Globus pallidus (tissue), 1 donor: ENCODE measurements around the gene TRAIP.
A peak's percentile ranks its signal among the peaks of the same experiment; 100 is the strongest.
"Not testable (repeated sequence)": the region's sequence is repeated elsewhere in the genome, so short reads cannot be mapped to it uniquely, and the experiment has no call there.

Experiments used
- DNase-seq: peaks from one replicate; pipeline ENCODE4 v3.0.0-alpha.2; 2015; ENCODE audit warnings: low spot score

TRAIP gene, protein sequence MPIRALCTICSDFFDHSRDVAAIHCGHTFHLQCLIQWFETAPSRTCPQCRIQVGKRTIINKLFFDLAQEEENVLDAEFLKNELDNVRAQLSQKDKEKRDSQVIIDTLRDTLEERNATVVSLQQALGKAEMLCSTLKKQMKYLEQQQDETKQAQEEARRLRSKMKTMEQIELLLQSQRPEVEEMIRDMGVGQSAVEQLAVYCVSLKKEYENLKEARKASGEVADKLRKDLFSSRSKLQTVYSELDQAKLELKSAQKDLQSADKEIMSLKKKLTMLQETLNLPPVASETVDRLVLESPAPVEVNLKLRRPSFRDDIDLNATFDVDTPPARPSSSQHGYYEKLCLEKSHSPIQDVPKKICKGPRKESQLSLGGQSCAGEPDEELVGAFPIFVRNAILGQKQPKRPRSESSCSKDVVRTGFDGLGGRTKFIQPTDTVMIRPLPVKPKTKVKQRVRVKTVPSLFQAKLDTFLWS

GRCh38 chr3:49856181-49857005 lies at the start of gene TRAIP:
Gene TRAIP, minus strand, starts transcription at chr3:49856564. Its CDS starts 111 bp downstream, at chr3:49856453.
- DNase-seq, result peak; percentile 93

DNA sequence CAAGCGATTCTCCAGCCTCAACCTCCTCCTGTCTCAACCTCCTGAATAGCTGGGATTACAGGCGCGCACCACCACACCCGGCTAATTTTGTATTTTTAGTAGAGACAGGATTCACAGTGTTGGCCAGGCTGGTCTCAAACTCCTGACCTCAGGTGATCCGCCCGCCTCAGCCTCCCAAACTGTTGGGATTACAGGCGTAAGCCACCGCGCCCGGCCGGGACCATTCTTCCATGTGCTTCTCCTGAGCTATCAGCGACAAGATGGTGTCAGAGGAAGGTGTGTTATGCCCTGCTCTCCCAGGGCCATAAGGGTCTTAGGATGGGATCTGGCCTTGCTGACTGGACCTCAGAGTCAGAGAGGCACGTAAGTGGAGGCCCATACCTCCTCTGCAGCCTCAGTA lies 48.1 kb upstream of the TRAIP start:
- DNase-seq, result not testable (repeated sequence)

DNA sequence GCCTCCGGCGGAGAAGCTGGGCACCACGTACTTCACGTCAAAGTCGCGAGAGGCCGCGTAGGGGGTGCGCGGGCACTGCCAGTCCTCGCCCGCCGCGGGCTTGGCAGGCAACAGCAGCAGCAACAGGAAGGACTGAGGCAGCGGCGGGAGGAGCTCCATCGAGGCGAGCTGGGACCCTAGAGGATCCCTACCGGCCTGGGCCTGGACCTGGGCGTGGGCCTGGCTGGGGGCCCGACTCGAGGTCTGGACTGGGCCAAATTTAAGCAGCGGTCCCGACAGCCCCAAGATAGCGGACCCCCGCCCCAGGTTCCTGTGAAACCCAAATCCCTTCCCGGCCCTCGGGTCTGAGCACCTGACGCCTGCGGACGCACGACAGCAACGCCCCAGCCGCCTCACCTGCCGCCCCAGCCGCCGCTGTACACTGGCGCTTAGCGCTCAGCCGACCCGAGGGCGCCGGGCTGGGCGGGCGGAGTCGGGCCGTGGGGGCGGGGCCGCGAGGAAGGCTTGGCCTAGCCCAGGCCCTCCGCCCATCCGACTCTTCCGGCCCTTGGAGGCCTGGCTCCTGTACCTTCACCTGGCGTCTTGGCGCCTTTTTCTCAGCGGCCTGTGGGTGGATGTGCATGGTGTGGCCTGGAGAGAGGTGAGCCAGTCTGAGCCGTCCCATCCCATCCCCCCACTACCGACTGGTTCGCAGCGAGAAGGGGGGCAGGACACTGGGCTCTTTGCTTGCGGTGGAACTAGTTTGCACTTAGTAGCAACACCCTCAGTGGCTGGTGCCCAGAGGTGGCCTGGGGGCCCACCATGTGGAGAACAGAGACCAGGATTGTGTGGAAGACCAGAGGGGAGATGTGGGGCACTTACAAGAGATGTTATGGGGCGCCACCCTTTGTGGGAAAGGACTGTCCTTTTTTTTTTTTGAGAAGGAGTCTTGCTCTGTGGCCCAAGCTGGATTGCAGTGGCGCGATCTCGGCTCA lies 47.4 kb upstream of the TRAIP start, which contains the start of gene MST1R:
MST1R (minus strand) TSS at position 423 of the 974 bp plus-strand sequence; CDS start at position 159, 264 bp downstream.
- no peak for DNase-seq

GRCh38 chr3:49902511-49903345 lies 46.4 kb upstream of the TRAIP start:
- DNase-seq, result no peak

- no peak for DNase-seq
Observed at GRCh38 chr3:49901366-49902339, 45.3 kb upstream of the TRAIP start.

DNA sequence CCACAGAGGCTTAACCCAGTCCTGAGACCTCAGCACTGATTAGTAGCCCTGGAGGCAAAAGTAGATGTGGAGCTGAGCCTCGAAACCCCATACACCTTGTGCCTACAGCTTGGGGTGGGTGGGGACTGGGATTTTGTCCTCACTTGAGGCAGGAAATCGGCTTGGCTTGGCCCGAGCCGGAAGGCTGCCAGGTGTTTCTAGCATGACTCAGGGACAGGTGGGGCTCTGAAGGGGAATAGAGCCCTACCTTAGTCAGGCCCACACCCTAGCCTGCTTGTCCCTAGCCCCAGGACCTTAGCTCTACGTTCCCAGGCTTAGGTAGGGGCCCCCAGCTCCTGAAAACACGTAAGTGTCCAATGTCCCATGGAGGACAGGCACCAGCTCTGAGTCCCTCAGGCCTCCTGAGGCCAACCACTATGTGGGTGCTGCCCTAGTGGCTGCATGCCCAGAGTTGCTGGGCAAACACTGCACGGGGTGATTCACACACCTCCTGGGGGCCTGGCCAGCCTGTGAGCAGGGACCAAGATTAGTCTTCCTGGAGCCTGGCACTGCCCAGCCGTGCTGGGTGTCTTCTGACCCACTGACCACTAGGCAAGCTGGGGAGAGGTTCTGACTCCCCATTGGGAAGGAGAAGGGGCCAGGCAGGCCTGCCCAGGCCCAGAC lies 44.3 kb upstream of the TRAIP start:
- no peak for DNase-seq

GRCh38 chr3:49899815-49900214 lies 43.5 kb upstream of the TRAIP start:
- DNase-seq, result no peak

GRCh38 chr3:49898991-49899390 lies 42.6 kb upstream of the TRAIP start:
- DNase-seq, result no peak

- no peak for DNase-seq
Observed at GRCh38 chr3:49896345-49896744, 40.0 kb upstream of the TRAIP start.

DNA sequence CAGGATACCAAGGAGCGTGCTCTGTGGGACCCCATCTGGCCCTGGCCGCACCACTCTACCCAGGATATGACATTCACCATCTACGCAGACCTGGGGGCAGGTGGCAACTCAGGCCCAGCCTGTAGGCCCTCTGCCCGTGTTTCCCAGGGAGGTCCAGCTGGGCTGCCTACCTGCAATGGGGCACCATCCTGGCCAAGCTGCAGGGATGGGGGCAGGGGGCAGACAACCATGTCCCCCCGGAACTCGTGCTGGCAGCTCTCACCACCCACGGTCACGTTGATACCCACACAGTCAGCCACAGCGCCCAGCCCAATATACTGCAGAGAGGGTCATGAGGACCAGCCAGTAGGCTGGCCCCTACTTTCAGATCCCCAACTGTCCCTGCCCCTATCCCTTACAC lies 39.4 kb upstream of the TRAIP start:
- DNase-seq, result no peak

DNA sequence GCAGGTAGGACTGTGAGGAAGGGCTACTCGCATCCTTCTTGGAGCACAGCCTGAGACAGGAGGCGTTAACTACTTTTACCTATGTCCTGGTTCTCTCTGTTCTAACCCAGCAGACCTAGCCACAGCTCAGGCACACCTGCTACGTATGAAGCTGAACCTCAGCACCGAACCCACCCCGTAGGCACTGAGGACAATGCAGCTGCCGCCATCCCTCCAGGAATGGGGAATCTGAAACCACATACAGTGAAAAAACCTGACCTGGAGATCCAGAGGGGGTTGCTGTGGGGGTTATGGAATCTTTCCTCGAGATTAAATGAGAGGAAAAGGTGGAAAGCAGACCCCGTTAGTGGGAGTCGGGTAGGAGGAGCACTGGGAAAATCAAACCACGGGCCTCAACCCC lies 32.9 kb upstream of the TRAIP start:
- DNase-seq, result no peak

DNA sequence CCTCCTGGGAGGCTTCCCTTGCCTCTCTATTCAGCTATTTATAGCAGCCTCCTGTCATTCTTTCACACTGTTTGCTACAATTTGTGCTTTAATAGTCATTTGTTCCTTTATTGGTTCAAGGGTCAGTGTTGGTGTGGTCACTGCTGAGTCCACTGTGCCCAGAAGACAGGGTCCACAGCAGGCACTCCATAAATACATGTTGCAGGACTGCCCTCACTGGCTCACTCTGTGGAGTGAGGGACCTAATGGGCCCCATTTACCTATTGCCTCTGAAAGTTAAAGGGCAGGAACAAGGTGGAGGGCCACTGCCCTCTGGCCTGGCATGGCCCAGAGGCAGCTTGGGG lies 30.5 kb upstream of the TRAIP start:
- DNase-seq, result no peak

- no peak for DNase-seq
Observed at GRCh38 chr3:49883998-49884397, 27.6 kb upstream of the TRAIP start.

DNA sequence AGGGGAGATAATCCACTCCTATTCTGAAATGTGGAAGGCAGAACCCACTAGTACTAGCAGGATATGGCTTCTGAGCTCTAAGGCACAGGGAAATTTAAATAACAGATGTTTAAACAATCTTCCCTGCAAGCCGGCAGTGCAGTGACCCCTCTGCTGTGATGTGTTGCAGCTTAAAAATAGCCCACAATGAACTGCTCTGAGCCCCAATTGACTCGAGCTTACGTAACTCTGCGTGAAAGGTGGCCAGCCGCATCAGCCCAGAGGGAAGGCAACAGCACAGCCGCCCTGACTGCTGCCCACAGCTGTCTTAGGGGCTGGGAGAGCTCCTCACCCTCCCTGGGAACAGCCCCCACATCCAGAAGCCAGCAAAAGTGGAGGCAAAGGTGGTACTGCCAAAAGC lies 25.8 kb upstream of the TRAIP start:
- no peak for DNase-seq

- no peak for DNase-seq
Observed at GRCh38 chr3:49880581-49881315, 24.4 kb upstream of the TRAIP start.

DNA sequence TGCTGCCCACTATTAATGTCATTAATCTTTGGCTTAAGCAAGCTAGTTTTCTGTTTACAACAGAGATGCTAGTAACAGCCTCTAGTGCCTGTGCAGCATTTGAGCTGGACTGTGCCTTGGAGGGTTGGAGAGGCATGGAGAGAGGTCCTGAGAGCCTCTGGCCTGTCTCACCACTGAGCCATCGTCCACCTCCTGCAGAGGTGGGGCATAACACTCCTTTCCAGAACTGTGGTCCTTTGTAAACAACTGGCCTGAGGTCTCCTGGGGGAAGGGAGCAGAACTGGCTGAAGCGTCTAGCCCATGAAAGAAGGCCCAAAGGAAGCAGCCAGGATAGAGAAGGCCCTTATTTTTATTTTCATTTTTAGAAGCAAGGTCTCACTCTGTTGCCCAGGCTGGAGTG lies 23.4 kb upstream of the TRAIP start:
- no peak for DNase-seq

- no peak for DNase-seq
Observed at GRCh38 chr3:49878686-49879085, 22.3 kb upstream of the TRAIP start.

DNA sequence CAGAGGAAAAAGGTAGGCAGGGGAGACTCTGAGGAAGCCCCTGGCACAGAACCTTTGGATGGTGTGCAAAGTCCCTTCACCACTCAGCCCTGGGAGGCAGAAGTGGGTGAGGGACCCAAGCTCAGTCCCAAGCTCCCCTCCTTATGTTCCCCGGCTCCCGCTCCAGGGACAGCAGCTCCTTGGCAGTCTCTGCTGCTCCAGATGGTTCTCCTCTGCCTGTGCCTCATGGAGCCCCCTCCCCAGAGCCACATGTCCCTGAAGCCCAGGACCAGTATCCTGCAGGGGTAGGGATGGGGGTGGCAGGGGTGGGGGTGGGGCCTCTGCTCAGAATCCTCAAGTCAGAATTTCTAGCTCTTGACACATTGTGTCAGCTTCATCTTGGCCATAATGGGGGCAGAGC lies 21.4 kb upstream of the TRAIP start:
- no peak for DNase-seq
